Hematopoietic multipotent progenitor cell treated with erythropoietin and hydrocortisone succinate and interleukin-3 and kit ligand, for 6 days (in vitro differentiated cells): ENCODE data around the gene TMEM176A.
"Not testable (repeated sequence)": the region's sequence is repeated elsewhere in the genome, so short reads cannot be mapped to it uniquely, and the experiment has no call there.

Source experiments
- DNase-seq: peaks from one replicate; pipeline ENCODE4 v3.0.0-alpha.2; 2015

The TMEM176A gene

GRCh38 chr7:150788474-150789269 lies 11.9 kb upstream of the TMEM176A start:
- peak; percentile 20 for DNase-seq

GRCh38 chr7:150790416-150791075 lies 10.0 kb upstream of the TMEM176A start:
- DNase-seq = no peak

GRCh38 chr7:150791304-150791703 lies 9.3 kb upstream of the TMEM176A start:
- DNase-seq = no peak

- no peak for DNase-seq
These were observed 8.7 kb upstream of the TMEM176A start for GRCh38 chr7:150791746-150792452.

- DNase-seq = no peak
These were observed 6.9 kb upstream of the TMEM176A start for GRCh38 chr7:150793569-150794238.

GRCh38 chr7:150797661-150798060 lies 2.9 kb upstream of the TMEM176A start:
- DNase-seq = no peak

GRCh38 chr7:150799156-150799555 lies 1.4 kb upstream of the TMEM176A start:
- DNase-seq = no peak

- DNase-seq = no peak
These were observed 608 bp upstream of the TMEM176A start, which contains the start of gene TMEM176B for GRCh38 chr7:150799741-150800580. TSS of gene TMEM176B (minus strand) at chr7:150800364. CDS start at chr7:150796569, 3,795 bp downstream.

GRCh38 chr7:150801242-150801945 lies 825 bp downstream of the TMEM176A start:
- DNase-seq = no peak

- DNase-seq = no peak
These were observed 1.6 kb downstream of the TMEM176A start for GRCh38 chr7:150801946-150802771.

GRCh38 chr7:150803161-150803860 lies 2.7 kb downstream of the TMEM176A start:
- no peak for DNase-seq

GRCh38 chr7:150804802-150805201 lies 4.2 kb downstream of the TMEM176A start:
- DNase-seq = no peak

- no peak for DNase-seq
These were observed 5.3 kb downstream of the TMEM176A start for GRCh38 chr7:150805864-150806263.

- DNase-seq = no peak
These were observed 5.9 kb downstream of the TMEM176A start for GRCh38 chr7:150806454-150806853.

GRCh38 chr7:150806863-150807262 lies 6.3 kb downstream of the TMEM176A start:
- no peak for DNase-seq

GRCh38 chr7:150807616-150808438 lies 7.3 kb downstream of the TMEM176A start:
- not testable (repeated sequence) for DNase-seq

- no peak for DNase-seq
These were observed 13.9 kb downstream of the TMEM176A start for GRCh38 chr7:150814328-150815001.

- DNase-seq = no peak
These were observed 18.4 kb downstream of the TMEM176A start for GRCh38 chr7:150818971-150819370.
